HEK293T (cell line): ENCODE data around the gene SLC22A16.
"Not testable (repeated sequence)": the region's sequence is repeated elsewhere in the genome, so short reads cannot be mapped to it uniquely, and the experiment has no call there.

Experiments used
- CTBP1 ChIP-seq: fragments of 450-650 bp; IDR thresholded peaks from 2 replicates; pipeline ENCODE4 v1.6.1; 2016; ENCODE audit warnings: borderline replicate concordance
- ELF4 ChIP-seq: fragments of 450-650 bp; IDR thresholded peaks from 2 replicates; pipeline ENCODE4 v1.6.1; 2017; ENCODE audit warnings: antibody characterized with exemption
- FOXK2 ChIP-seq: fragments of 450-650 bp; IDR thresholded peaks from 2 replicates; pipeline ENCODE4 v1.6.1; 2016; ENCODE audit warnings: mild to moderate bottlenecking
- SP1 ChIP-seq: fragments of 450-650 bp; IDR thresholded peaks from 2 replicates; pipeline ENCODE4 v1.6.1; 2017
- SUZ12 ChIP-seq: fragments of 450-650 bp; IDR thresholded peaks from 2 replicates; pipeline ENCODE4 v1.6.1; 2016; ENCODE audit warnings: mild to moderate bottlenecking
- TARDBP ChIP-seq: fragments of 450-650 bp; IDR thresholded peaks from 2 replicates; pipeline ENCODE4 v1.6.1; 2016
- ZNF384 ChIP-seq: fragments of 450-650 bp; IDR thresholded peaks from 2 replicates; pipeline ENCODE4 v1.6.1; 2016

DNA sequence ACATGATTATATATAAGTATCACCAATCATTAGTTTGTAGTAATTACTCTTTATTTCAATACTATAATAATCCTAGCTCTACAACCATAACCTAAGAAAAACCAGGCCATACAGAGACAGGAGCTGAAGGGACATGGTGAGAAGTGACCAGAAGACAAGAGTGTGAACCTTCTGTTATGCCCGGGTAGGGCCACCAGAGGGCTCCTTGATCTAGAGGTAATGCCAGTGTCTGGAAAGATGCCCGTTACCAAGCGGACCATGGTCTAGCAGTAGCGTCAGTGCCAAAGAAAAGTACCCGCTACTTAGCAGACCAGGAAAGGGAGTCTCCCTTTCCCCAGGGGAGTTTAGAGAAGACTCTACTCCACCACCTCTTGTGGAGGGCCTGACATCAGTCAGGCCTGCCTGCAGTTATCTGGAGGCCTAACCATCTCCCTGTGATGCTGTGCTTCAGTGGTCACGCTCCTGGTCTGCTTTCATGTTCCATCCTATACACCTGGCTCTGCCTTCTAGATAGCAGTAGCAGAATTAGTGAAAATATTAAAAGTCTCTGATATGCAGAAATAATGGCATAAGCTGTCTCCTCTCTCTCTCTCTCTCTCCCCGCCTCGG is 18.7 kb downstream of the SLC22A16 start:
- not testable (repeated sequence) for TF ChIP-seq ELF4, FOXK2, SUZ12, ZNF384, SP1, CTBP1, TARDBP
